ENCODE data around the gene SDCBP2. TPM values are rescaled to one million over a fixed set of nuclear protein-coding genes. Genes with fewer than 3 reads are reported as not detected.

The SDCBP2 gene
- total RNA-seq, 2 experiments from 2014 or later: 1.2 to 1.3 TPM

DNA sequence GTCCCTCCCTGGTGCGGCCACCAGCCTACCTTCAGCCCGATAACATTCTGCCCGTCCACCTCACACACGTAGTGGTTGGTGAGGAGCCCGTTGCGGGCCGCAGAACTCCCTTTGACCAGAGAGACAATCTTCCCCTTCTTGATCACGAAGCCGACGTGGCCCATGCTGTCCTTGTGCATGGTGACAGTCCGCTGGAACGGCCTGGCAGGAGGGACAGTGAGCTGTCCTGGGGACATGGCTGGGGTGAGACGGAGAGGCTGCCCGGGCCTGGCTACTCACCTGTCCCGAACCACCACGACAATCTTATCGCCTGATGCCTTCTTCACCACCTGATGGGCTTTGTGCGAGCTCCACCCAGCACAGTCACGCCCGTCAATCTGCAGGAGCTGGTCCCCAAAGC lies 16.6 kb downstream of the SDCBP2 start:
- Mint-ChIP-seq H3K9me3 (no peaks in the 10 kb centered on the region), H3K27me3 (no peaks in the 10 kb centered on the region), H3K27ac (no peak overlapping the region), H3K4me3 (no peak overlapping the region), H3K4me1 (ENCODE audit: low read depth) (no peaks in the 10 kb centered on the region), H3K36me3 (ENCODE audit: low read depth) (peaks cover 5% of the 10 kb centered on the region)
- H3K27me3 ChIP-seq (ENCODE audit: control insufficient read depth in 1 of 2, insufficient read depth in 2 of 2, low read length in 2 of 2): no peaks in the 10 kb centered on the region
- no peak overlapping the region for H3K4me3 ChIP-seq (ENCODE audit: low read length)
- no peaks in the 10 kb centered on the region for H3K36me3 ChIP-seq (ENCODE audit: insufficient read depth, low read length)
- peaks cover 7% of the 10 kb centered on the region for H3K4me1 ChIP-seq (ENCODE audit: insufficient read depth, low read length)
- ChIA-PET POLR2A (interaction anchor here (1.2 kb wide), 1 partner anchor 126 kb away, joined by 3 read pairs; no protein-coding TSS in a partner anchor), CTCF (interaction anchor here (1.2 kb wide), 1 partner anchor 125 kb away, joined by 7 read pairs; no protein-coding TSS in a partner anchor)
- ATAC-seq (ENCODE audit: poor library complexity): no peak
- no peak overlapping the region for H3K27ac ChIP-seq (ENCODE audit: low read depth in 1 of 2, low read length in 2 of 2)
- peaks cover 0 to 6% of the 10 kb centered on the region in 2 experiments for H3K9me3 ChIP-seq (ENCODE audit: control insufficient read depth in 1 of 2, insufficient read depth in 1 of 2, low read length in 2 of 2)
- intact Hi-C loops (cut with DNase I, micrococcal nuclease): loop anchor here (5.0 to 10.0 kb wide), 4 partner anchors 80 to 462 kb away; partner anchors contain the start of genes FKBP1A (in 1 of the 2) and RAD21L1 (in 1 of the 2)
- TF ChIP-seq CTCF (IDR thresholded peaks at IDR 0.05): no peak
- no peak for DNase-seq

DNA sequence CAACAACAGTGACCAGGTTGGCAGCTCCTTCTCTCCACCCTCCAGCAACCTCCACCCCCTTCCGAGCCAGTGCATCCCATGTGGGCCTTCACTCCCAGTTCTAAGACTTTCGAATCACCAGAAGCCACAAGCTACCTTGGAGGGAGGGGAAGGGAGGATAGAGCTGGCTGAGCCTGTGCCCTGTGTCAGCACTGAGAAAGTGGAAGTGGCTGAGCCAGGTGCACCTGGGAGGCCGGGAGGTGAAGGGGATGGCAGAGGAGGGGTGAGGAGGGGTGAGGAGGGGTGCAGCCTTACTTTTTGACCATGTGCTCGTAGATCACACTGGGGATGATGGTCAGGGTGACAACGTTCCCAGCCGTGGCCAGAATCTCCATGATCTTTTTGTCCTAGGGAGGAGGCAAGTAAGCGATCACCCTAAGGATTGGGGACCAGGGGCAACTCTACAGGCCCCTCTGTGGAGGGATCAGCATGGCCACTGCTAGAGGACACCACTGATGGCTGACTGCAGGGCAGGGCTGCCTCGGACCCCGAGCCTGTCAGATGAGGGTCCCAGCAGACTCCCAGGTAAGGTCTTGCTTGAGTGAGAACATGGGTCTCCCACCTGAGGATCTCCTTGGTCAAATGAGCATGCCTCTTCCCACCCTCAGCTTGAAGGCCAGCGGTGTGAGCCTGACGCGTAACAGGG lies 18.3 kb downstream of the SDCBP2 start:
- Mint-ChIP-seq H3K27ac (no peak overlapping the region), H3K9me3 (no peaks in the 10 kb centered on the region), H3K4me3 (no peak overlapping the region), H3K27me3 (no peaks in the 10 kb centered on the region), H3K4me1 (ENCODE audit: low read depth) (no peaks in the 10 kb centered on the region), H3K36me3 (ENCODE audit: low read depth) (peaks cover 11% of the 10 kb centered on the region)
- ATAC-seq (ENCODE audit: poor library complexity) (no peak), DNase-seq (no peak)
- intact Hi-C loops (cut with DNase I, micrococcal nuclease): loop anchor here (5.0 to 10.0 kb wide), 4 partner anchors 82 to 464 kb away; partner anchors contain the start of genes FKBP1A (in 1 of the 2) and RAD21L1 (in 1 of the 2)
- H3K36me3 ChIP-seq (ENCODE audit: insufficient read depth, low read length): peaks cover under 1% of the 10 kb centered on the region
- no peak overlapping the region for H3K4me3 ChIP-seq (ENCODE audit: low read length)
- CTCF ChIA-PET: interaction anchor here (0.9 kb wide), 1 partner anchor 193 kb away, joined by 3 read pairs; no protein-coding TSS in a partner anchor
- H3K27ac ChIP-seq (ENCODE audit: low read depth in 1 of 2, low read length in 2 of 2): no peak overlapping the region
- TF ChIP-seq CTCF (IDR thresholded peaks at IDR 0.05): no peak
- H3K4me1 ChIP-seq (ENCODE audit: insufficient read depth, low read length): peaks cover 7% of the 10 kb centered on the region
- H3K27me3 ChIP-seq (ENCODE audit: control insufficient read depth in 1 of 2, insufficient read depth in 2 of 2, low read length in 2 of 2): no peaks in the 10 kb centered on the region
- peaks cover 0 to 6% of the 10 kb centered on the region in 2 experiments for H3K9me3 ChIP-seq (ENCODE audit: control insufficient read depth in 1 of 2, insufficient read depth in 1 of 2, low read length in 2 of 2)
- POLR2A ChIA-PET: no interaction called here

GRCh38 chr20:1310071-1310470 lies 18.9 kb downstream of the SDCBP2 start:
- H3K9me3 ChIP-seq (ENCODE audit: control insufficient read depth in 1 of 2, insufficient read depth in 1 of 2, low read length in 2 of 2): peaks cover 0 to 6% of the 10 kb centered on the region in 2 experiments
- ChIA-PET POLR2A (no interaction called here), CTCF (no interaction called here)
- Mint-ChIP-seq H3K27me3 (no peaks in the 10 kb centered on the region), H3K27ac (no peak overlapping the region), H3K36me3 (ENCODE audit: low read depth) (peaks cover 14% of the 10 kb centered on the region), H3K9me3 (no peaks in the 10 kb centered on the region), H3K4me1 (ENCODE audit: low read depth) (no peaks in the 10 kb centered on the region), H3K4me3 (no peak overlapping the region)
- DNase-seq: no peak
- no peak for ATAC-seq (ENCODE audit: poor library complexity)
- H3K4me3 ChIP-seq (ENCODE audit: low read length): no peak overlapping the region
- H3K36me3 ChIP-seq (ENCODE audit: insufficient read depth, low read length): peaks cover 6% of the 10 kb centered on the region
- TF ChIP-seq CTCF (IDR thresholded peaks at IDR 0.05): no peak
- peaks cover 7% of the 10 kb centered on the region for H3K4me1 ChIP-seq (ENCODE audit: insufficient read depth, low read length)
- intact Hi-C loops (cut with DNase I, micrococcal nuclease): loop anchor here (5.0 to 10.0 kb wide), 4 partner anchors 82 to 465 kb away; partner anchors contain the start of genes FKBP1A (in 1 of the 2) and RAD21L1 (in 1 of the 2)
- H3K27me3 ChIP-seq (ENCODE audit: control insufficient read depth in 1 of 2, insufficient read depth in 2 of 2, low read length in 2 of 2): no peaks in the 10 kb centered on the region
- H3K27ac ChIP-seq (ENCODE audit: low read depth in 1 of 2, low read length in 2 of 2): no peak overlapping the region
